PFSK-1 (cell line): ENCODE measurements around the gene POU2F1.

ENCODE experiments used
- FOXP2 ChIP-seq: optimal IDR thresholded peaks from 2 replicates; pipeline ENCODE3; 2011; ENCODE audit warnings: borderline replicate concordance, control low read depth, inconsistent platforms; ENCODE audit not compliant: insufficient read depth; ENCODE audit errors: extremely low read length, extremely low read depth
- POLR2AphosphoS5 ChIP-seq: IDR thresholded peaks from 2 replicates; pipeline ENCODE4 v1.6.1; 2012; ENCODE audit warnings: low read depth, mild to moderate bottlenecking, control low read depth, low read length, moderate library complexity
- REST ChIP-seq, 2 experiments: IDR thresholded peaks; 2 replicates each; pipeline versions ENCODE4 v1.6.1 to v1.8.0; 2011 to 2012; ENCODE audit warnings: low read depth in 2 of 2, low read length in 2 of 2, control low read depth in 1 of 2, inconsistent platforms in 1 of 2, mild to moderate bottlenecking in 1 of 2, moderate library complexity in 1 of 2; ENCODE audit not compliant: insufficient read depth in 1 of 2
- SIN3A ChIP-seq: IDR thresholded peaks from 2 replicates; pipeline ENCODE4 v1.6.1; 2012; ENCODE audit warnings: mild to moderate bottlenecking, low read length, moderate library complexity, borderline replicate concordance; ENCODE audit not compliant: insufficient read depth
- TAF1 ChIP-seq: IDR thresholded peaks from 2 replicates; pipeline ENCODE4 v1.6.1; 2012; ENCODE audit warnings: low read length, control low read depth, borderline replicate concordance; ENCODE audit not compliant: insufficient read depth

The POU2F1 gene

GRCh38 chr1:167223144-167224103, 2.7 kb downstream of the POU2F1 start:
- TF ChIP-seq FOXP2 (no peak), TAF1 (no peak), REST (IDR thresholded peaks at IDR 0.05; ENCODE audit: insufficient read depth in 1 of 2, low read depth in 2 of 2, low read length in 2 of 2) (no peak), SIN3A (no peak), POLR2AphosphoS5 (no peak)

- TF ChIP-seq POLR2AphosphoS5 = no peak
- no peak for TF ChIP-seq SIN3A
- no peak for TF ChIP-seq TAF1
- no peak for TF ChIP-seq FOXP2
- no peak for TF ChIP-seq REST (IDR thresholded peaks at IDR 0.05; ENCODE audit: insufficient read depth in 1 of 2, low read depth in 2 of 2, low read length in 2 of 2)
These were observed 5.2 kb downstream of the POU2F1 start for GRCh38 chr1:167225920-167226319.

- no peak for TF ChIP-seq REST (IDR thresholded peaks at IDR 0.05; ENCODE audit: insufficient read depth in 1 of 2, low read depth in 2 of 2, low read length in 2 of 2)
- no peak for TF ChIP-seq POLR2AphosphoS5
These were observed 7.3 kb downstream of the POU2F1 start for GRCh38 chr1:167227934-167228378.

- TF ChIP-seq REST (IDR thresholded peaks at IDR 0.05; ENCODE audit: insufficient read depth in 1 of 2, low read depth in 2 of 2, low read length in 2 of 2) (no peak), SIN3A (no peak)
These were observed 9.2 kb downstream of the POU2F1 start for GRCh38 chr1:167229719-167230385.

- TF ChIP-seq SIN3A = no peak
- TF ChIP-seq FOXP2 = no peak
- no peak for TF ChIP-seq POLR2AphosphoS5
- TF ChIP-seq REST (IDR thresholded peaks at IDR 0.05; ENCODE audit: insufficient read depth in 1 of 2, low read depth in 2 of 2, low read length in 2 of 2) = no peak
- no peak for TF ChIP-seq TAF1
These were observed 9.8 kb downstream of the POU2F1 start for GRCh38 chr1:167230437-167230836.
